ENCODE measurements around the gene ARHGEF4.

ARHGEF4 gene

DNA sequence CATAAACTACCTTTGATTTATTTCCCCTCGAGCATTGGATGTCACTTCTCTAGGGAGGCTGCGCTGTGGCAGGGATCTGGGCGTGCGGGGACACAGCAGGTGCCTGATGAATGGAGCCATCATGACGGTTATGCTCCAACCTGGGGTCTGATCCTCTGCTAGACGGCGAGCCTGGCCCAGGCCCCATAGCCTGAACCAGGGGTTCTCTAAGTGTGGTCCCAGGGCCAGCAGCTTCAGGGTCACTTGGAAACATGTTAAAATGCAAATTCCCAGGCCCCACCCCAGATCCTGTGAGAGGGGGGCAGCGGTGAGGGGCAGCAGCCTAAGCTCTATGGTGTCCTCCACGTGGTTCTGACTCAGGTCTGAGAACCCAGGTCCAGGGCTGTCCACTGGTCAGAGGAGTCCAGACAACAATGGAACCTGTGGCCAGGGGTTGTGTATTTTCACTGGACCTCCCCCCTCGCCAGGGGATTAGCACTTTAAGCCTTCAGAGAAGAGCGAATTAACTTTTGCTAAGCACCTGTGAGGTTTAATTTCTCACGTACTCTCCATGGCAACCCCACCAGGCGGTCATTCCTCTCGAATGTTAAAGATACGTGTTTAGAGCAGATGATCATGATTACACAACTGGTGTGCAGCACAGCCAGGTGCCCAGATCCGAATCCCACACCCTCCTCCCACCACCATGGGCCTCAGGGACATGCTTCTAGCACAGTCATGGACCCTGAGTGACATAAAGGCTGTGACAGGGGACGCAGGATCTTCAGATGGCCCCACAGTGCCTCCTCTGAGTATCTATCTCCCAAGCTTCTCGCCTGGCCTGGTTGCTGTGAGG, 1.6 kb upstream of the ARHGEF4 start:
- DNase-seq (ENCODE audit: low read depth), result no peak

DNA sequence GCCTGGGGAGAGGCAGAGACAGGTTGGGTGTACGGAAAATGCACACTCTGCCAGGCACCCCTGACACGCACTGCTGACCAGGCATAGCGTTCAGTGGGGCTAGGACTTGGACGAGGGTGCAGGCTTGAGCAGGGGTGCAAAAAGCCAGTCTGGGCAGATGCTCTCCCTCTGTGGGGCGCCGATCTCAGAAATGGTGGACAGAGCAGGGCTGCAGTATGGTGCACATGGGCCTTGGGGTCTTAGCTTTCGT, 1.0 kb upstream of the ARHGEF4 start:
- DNase-seq (ENCODE audit: low read depth), result no peak

DNA sequence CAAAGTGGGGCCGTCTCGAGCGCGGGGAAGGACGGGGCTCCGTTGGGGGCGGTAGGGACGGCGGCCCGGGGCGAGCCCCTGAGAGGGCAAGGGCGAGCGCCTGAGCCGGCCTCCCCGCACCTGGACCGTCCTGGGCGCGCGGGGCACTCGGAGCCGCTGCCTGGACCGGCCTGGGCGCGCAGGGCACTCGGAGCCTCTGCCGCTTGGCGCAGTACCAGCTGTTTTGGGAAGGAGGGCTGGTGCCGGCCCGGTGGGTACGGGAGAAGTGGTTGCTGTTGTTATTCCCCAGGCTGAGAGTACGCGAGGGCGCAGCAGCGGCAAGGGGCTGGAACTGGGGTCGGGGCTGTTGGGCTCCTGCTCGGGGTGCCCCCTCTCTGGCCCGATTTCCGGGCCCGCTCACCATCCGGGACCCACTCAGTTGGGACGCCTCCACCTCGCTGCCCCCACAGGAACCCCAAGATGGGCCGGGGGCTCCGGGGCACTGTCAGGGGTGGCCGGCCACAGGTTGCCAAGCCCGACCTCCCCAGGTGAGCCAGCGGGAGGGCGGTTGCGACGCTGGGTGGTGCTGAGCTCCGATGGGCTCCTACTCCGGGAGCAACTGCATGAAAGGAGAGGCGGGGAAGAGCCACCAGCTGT, 579 bp downstream of the ARHGEF4 start:
- no peak for DNase-seq (ENCODE audit: low read depth)

DNA sequence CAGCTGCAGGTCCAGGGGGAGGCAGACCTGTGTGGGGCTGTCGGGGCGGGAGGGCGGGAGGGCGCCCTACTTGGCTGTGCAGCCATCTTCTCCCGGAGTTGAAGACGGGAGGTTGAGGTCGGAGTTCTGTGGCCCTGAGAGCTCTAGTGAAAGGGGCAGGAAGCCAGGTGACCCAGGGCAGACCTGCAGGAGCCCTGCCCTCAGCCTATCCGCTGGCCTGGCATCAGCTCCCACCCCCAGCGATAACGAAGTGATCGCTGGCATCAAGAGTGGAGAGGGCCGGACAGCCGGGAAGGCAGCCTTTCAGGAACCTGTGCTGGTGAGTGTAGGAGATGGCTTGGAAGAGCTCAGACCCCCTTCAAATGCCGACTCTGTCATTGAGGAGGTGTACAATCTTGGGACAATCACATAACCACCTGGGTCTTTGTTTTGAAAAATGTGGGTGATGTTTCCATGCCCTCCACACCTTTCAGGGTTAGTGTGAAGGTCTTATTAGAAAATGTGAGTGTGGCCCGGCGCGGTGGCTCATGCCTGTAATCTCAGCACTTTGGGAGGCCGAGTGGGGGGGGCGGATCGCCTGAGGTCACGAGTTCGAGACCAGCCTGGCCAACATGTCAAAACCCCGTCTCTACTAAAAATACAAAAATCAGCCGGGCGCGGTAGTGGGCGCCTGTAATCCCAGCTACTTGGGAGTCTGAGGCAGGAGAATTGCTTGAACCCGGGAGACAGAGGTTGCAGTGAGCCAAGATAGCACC, 1.3 kb downstream of the ARHGEF4 start:
- no peak for DNase-seq (ENCODE audit: low read depth)

DNA sequence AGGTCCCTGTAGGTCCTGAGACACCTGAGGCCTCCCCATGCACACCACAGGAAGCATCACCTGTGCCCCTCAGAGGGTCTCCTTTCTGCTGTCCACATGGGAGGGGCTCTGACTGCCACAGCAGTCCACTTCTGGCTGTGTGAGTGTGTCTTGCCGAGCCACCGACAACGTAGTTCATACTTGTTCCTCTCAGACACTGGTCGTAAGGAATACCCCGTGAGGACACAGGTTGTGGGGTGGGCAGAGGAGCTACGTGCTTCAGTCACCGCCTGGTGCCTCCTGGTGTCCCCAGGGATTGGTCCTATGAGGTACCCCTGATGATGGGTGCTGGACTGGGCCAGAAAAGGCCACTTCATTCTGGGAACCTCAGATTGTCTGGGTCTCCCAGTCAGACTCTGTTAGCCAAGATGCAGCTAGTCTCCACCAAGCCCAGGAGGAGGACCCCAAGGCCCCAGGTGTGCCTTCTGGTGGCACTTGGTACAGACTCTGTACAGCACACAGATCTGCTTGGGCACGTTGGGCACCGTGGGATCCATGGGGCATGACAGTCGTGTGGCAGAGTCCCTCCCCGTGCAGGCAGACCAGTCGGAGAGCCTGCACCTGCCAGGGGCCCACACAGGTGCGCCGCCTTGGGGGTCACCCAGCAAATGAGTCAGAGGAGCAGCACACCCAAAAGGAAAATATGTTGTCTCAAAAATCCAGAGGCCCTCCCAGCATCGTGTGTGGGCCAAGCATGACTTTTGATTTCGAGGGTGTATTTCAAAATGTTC, 2.5 kb downstream of the ARHGEF4 start:
- no peak for DNase-seq (ENCODE audit: low read depth)

DNA sequence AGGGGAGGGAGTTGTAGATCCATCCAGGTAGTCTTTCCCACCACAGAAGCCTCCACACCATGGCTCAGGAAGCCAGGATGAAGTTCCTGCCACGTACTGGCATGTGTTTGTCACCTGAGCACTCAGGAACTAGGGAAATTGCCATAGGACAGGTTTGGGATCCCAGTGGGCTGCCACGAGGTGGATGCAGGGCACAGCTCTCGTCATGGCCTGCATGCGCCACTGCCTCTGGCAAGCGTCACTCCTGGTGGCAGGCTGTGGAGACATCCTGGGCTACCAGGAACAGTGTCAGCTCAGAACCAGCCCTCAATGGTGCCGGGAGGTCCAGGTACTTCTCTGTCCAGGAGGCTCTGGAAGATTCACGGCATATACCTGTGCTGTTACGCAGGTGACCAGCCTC, 3.8 kb downstream of the ARHGEF4 start:
- DNase-seq (ENCODE audit: low read depth), result no peak

DNA sequence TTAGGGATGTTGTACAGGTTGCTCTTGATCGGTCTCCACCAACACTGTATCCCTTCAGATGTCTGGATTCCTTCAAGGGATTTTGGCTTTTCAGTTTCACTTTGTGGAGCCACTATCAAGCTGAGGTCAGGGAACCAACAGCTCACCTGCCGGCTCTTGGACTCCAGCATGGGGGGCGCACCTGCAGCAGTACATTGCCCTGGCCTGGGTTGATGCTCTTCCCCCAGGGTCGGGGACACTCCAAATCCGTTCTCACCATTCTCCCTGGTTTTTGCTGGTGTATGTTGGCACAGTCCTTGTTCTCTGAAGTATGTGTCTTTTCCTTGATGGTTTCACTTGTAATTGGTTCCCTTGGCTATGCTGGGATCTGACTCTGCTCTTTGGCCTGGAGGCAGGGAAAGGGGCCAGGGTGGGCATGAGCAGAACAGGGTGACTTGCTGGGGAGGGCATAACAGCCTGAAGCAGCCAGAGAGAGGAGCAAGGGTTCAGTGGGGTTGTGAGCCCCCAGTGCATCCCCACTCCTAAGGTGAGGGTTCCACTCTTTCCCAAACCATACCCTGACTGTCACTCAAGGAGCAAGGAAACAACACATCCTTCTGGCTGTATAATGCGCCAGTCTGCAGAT, 5.1 kb downstream of the ARHGEF4 start:
- no peak for DNase-seq (ENCODE audit: low read depth)

DNA sequence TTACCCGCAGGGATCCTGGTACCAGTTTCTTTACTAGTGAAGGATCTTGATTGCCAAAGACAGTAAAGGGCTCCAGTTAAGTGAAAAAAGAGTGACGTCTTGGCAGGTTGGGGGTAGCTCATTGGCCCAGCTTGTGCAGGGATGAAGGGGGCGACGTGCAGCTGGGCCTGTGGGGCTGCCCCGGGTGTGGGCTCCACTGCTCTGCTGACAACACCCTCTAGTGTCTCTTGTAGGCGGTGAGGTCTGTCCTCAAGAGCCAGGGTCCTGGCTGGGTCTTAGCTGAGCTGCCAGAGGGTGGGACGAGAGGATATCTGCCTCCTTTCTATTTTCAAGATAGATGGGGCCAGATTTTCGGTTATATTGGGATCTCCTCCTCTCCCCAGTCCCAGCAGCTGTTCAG, 6.1 kb downstream of the ARHGEF4 start:
- no peak for DNase-seq (ENCODE audit: low read depth)

DNA sequence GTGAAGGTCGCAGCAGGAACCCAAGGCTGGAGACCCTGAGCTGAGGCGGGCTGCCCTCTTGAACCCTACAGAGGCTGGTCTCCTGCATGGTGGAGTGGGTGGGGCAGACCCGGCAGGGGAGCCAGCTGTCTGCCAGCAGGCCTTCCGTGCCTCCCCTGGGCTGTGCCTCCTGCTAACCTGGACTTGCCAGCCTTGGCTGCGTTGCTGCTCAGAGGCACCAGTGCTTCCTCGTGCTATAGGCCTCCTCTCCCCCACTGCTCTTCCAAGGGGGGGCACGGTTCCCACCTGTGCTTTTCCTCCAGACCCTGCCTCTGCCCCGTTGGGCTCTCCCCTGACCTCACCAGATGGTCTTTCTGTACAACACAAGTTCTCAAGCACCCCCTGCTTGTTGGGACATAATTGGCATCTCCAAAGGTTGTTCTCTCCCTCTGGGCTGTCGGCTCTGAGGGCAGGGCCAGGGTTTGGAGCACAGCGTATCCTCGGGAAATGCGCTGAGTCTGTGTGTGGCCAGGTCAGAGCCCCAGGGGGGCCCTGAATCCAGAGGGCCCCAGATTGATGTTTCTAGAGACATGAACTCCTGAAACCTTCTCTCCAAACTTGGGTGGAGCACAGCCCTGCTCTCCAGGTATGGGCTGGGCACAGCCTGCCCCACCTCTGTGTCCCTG, 6.7 kb downstream of the ARHGEF4 start:
- no peak for DNase-seq (ENCODE audit: low read depth)

DNA sequence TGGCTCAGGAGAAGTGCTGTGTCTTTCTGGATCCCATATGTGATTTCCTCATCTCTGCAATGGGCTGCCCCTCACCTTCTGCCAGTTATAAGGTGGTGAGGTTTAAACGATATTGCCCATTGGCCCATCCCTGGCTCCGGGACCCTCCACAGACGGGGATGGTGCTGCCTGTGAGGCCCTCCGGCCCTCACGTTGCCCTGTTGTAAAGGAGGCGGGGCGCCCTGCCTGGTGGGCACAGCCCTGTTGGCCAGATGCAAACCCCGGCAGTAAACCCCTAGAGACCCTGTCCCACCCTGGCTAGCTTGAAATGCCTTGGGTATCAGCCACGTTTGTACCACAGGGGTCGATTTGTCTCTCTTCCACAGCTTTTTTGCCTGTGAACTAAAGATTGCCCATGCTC, 7.4 kb downstream of the ARHGEF4 start:
- no peak for DNase-seq (ENCODE audit: low read depth)

DNA sequence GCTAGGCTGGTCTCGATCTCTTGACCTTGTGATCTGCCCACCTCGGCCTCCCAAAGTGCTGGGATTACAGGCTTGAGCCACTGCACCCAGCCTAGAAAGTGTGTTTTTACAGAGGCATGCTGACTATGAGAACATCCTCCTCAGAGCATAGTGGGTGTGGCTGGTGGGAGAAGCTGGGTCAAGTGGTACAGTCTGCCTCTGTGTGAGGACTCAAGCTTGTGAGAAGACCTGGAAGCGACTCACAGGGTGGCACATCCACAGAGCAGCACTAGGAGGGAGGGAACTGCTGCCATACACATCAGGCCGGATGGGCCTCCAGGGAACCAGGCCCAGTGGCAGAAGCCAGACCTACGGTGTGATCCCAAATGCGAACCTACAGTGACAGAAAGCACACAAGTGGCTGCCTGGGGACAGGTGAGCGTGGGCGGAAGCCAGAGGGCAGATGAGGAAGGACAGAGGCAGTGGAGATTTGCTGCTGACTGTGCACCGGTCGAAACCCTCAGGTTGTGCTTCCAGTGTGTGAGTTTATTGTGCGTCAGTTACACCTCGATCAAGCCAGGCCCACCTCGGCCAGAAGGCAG, 8.9 kb downstream of the ARHGEF4 start:
- no peak for DNase-seq (ENCODE audit: low read depth)

DNA sequence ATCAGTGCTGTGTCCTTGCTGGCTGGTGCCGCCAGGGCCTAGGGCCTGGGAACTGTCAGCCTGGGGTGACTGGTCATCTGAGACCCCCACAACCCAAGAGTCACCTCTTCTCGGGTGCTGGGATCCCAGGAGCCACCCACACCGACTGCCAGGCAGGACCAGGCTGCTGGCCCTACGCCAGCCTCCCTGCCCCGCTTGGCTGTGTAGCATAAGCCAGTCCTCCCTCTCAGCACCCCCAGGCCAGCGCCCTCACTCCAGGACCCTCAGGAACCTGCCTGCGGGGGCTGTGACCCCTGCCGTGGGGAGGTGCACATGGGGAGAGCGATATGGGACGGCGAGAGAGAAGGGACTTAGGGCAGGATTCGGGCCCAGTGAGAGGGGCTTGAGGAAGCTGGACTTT, 9.5 kb downstream of the ARHGEF4 start:
- DNase-seq (ENCODE audit: low read depth), result no peak

DNA sequence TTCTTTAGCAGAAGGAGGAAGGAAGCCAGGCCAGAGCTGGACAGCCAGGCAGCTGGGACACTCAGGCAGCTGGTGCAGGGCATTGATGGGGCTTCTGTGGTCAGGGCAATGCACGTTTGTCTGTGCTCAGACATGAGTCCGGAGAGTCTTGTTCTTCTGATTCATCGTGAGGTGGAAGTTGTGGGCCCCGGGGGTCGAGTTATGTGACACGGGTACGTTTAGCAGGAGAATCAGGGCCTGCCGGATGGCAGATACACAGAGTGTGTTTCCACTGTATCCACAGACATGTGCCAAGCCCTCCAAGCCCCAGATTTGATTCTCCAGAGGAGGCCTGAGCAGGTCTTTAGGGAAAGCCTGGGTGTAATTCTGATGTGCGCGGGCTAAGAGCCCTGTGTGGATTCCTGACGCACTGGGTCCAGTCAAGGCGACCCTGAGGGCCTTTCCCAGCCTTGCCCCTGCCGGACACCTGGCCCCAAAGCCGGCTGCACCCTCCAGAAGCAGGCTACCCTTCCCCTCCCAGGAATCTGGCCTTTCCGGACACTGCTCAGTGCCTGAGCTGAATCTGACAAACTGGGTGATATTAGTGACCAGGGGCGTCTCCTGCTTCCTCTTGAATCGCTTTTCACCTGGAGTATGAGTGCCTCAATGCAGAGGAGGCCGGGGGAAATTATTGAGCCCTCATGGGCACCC, 10.1 kb downstream of the ARHGEF4 start:
- no peak for DNase-seq (ENCODE audit: low read depth)

DNA sequence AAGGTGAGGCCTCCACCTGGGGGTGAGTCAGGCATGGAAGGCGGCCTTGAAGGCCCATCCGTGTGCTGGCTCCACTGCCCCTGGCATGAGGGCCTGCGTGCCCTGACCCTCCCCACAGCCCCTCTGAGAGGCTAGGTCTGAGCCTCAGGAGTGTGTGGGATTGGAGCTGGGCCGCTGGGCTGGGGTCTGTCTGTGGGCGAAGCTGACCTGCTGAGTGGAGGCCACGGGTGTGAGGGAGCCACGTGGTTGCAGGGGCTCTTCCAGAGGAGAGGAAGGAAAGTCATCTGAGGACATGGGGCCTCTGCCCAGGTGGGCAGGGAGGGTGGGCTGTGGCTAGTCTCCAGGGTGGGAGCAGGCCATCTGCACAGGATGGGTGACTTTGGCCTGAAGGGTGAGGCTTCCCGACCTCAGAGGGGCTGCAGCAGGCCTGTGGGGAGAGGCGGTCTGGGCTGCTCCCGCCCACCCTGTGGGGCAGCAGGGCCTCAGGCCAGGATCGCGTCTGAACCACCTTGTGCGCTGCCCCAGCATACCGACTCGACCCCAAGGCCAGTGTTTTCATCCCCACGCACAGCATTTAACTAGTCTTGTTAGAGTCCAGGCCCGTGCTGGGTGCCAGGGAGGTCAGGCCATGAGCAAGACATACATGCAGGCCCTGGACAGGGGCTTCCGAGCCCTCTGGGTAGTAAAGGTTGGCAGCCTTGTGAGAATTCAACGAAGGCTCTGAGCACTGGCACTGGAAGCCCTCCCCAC, 11.2 kb downstream of the ARHGEF4 start:
- DNase-seq (ENCODE audit: low read depth), result no peak

DNA sequence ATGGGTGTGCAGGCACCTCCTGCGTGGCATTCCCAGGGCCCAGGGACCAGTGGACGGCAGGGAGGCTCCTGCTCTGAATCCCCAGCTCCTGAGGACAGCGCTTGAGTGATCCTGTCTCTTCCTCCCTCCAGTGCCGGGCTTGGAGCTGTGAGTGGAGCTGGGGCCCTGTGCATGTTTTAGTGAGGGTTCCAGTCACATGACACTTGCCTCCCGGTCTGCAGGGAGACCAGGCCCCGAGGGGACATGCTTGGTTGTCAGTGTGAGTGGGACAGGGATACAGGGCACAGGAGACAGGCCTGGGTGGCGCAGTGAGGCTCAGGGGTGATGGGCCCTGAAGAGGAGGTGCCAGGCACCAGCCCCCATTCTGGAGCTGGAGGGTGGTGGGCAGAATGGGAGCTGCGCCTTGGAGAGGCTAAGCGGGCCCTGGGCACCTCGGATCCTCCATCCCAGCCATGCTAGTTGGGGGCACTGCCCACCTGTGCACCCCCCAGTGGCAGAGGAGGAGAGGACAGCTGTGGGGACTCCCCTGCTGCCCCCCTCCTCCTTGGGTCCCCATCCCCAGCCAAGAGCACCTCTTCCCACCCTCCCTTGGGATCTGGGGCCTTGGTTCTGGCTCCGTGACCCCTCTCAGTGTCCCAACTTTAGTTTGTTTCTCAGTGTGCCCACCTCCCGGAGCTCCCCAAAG, 12.0 kb downstream of the ARHGEF4 start:
- DNase-seq (ENCODE audit: low read depth), result no peak

DNA sequence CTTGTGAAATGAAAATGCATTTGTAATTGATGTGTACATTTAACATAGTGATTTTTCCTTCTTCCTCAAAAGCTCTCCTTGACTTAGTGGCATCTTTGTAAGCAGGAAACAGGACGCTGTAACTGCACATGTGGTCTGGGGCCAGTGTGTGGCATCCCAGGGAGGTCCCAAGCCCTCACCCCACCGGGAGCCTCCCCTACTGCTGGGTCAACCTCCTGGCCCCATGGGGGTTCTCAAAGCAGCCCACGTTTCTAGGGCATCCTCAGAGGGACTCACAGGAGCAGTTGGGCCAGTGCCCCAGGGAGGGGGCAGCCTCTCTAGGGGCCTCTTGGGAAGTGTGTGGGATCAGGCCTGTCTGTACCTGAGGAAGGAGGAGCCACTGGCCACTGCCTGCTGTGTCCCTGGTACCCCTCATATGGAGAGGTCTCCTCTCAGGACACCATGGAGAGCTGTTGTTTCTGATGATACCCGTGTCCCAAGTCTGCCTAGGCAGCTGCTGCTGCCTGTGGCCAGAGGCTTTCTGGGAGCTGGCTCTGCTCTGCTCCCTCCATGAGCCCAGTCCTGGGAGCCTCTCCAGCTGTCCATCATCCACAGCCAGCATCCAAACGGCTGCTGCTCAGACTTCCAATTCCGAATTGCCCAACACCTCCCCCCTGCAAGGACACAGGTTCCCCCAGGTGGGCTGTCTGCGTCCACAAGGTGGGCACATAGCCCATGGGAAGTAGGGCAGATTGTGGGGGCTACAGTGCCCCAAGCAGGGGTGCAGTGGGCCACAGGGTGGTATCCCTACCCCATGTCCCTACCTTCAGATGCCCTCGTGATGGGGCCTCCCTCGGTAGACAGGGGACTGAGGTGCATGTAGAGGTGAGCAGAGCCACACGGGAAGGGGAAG, 13.4 kb downstream of the ARHGEF4 start:
- no peak for DNase-seq (ENCODE audit: low read depth)

DNA sequence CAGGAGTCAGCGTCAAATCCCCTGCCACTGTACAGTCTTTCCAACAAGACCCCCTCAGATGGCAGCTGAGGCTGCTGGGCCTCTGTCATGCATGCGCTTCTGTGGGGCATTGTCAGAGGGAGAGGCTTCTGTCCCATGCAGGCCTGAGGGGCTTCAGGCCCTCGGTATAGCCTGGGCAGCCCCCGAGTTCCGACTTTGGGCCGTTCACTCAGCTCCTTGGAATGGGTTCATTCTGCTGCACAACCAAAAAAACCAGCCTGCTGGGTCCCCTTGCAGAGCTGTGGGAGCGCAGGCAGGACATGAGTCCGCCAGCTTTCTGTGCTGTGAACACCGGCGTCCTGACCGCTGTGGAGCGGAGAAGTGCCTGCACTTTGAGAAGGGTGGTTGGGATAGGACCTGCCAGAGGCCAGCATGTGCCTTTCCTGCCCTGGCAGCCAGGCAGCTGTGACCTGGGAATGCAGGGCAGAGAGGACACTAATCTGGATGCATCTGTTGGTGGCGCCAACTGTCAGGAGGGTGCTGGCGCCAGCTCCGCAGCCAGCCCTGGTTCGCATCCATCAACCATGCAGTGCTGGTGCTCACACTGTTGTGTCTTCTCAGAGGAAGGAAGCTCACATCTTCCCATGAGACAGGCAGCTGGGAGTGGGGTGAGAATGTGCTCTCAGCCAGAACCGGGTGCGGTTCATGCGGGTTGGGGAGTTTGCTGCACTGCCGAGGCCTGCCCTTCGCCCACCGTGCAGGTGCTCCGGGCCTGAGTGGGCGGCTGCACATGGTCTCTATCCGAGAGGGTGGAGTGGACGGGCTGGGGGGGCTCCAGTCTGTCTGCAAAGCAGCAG, 14.3 kb downstream of the ARHGEF4 start:
- no peak for DNase-seq (ENCODE audit: low read depth)

Data from activated T-cell treated with anti-CD3 and anti-CD28 coated beads for 1 hour (primary cell).